MM.1S (cell line): Measurements from ENCODE around the gene MYOZ3.

Experiments
- DNase-seq: peaks from one replicate; pipeline ENCODE4 v3.0.0-alpha.2; 2015
- H2AFZ ChIP-seq: fragments of 300-600 bp; sonication (generic); 2 replicates; pipeline ENCODE4 v1.6.0; 2016; ENCODE audit warnings: antibody characterized with exemption, low read length
- H3F3A ChIP-seq: fragments of 300-600 bp; sonication (generic); 2 replicates; pipeline ENCODE4 v1.6.1; 2016; ENCODE audit warnings: mild to moderate bottlenecking, antibody characterized with exemption, low read length, moderate library complexity, mixed read lengths; ENCODE audit not compliant: insufficient read depth
- H3K27ac ChIP-seq: fragments of 300-600 bp; sonication (generic); 2 replicates; pipeline ENCODE4 v1.5.1; 2016; ENCODE audit warnings: mild to moderate bottlenecking, low read length
- H3K27me3 ChIP-seq: fragments of 300-600 bp; sonication (generic); replicated peaks from 2 replicates; pipeline ENCODE4 v1.6.0; 2016; ENCODE audit warnings: low read length; ENCODE audit not compliant: insufficient read depth
- H3K36me3 ChIP-seq: fragments of 300-600 bp; sonication (generic); replicated peaks from 2 replicates; pipeline ENCODE4 v1.6.1; 2016; ENCODE audit warnings: mild to moderate bottlenecking, low read length, mixed read lengths; ENCODE audit not compliant: insufficient read depth
- H3K4me1 ChIP-seq: fragments of 300-600 bp; sonication (generic); 2 replicates; pipeline ENCODE4 v1.6.1; 2016; ENCODE audit warnings: low read length, mixed read lengths
- H3K4me2 ChIP-seq: fragments of 300-600 bp; sonication (generic); 2 replicates; pipeline ENCODE4 v1.6.0; 2016; ENCODE audit warnings: low read depth, low read length
- H3K4me3 ChIP-seq: fragments of 300-600 bp; sonication (generic); 2 replicates; pipeline ENCODE4 v1.5.1; 2016; ENCODE audit warnings: low read length, mixed read lengths
- H3K79me2 ChIP-seq: fragments of 300-600 bp; sonication (generic); 2 replicates; pipeline ENCODE4 v1.6.1; 2016; ENCODE audit warnings: mixed run types, low read length, mixed read lengths
- H3K9ac ChIP-seq: fragments of 300-600 bp; sonication (generic); 2 replicates; pipeline ENCODE4 v1.6.1; 2016; ENCODE audit warnings: low read length, mixed read lengths
- H3K9me2 ChIP-seq: fragments of 300-600 bp; sonication (generic); replicated peaks from 2 replicates; pipeline ENCODE4 v1.6.1; 2016; ENCODE audit warnings: mild to moderate bottlenecking, low read length, mixed read lengths; ENCODE audit not compliant: insufficient read depth
- H3K9me3 ChIP-seq: fragments of 300-600 bp; sonication (generic); replicated peaks from 2 replicates; pipeline ENCODE4 v1.6.1; 2016; ENCODE audit warnings: mild to moderate bottlenecking, low read length, mixed read lengths; ENCODE audit not compliant: insufficient read depth
- H4K20me1 ChIP-seq: fragments of 300-600 bp; sonication (generic); 2 replicates; pipeline ENCODE4 v1.6.1; 2016; ENCODE audit warnings: mild to moderate bottlenecking, low read length, moderate library complexity, mixed read lengths; ENCODE audit not compliant: insufficient read depth
- EZH2 ChIP-seq: fragments of 300-600 bp; sonication (generic); optimal IDR thresholded peaks from 2 replicates; pipeline ENCODE3; 2017; ENCODE audit warnings: low read depth, mild to moderate bottlenecking, antibody characterized with exemption, low read length, mixed read lengths
- EZH2phosphoT487 ChIP-seq: fragments of 300-600 bp; sonication (generic); IDR thresholded peaks from 2 replicates; pipeline ENCODE4 v1.6.1; 2018; ENCODE audit warnings: antibody characterized with exemption, low read length
- TF ChIP-seq, protein P1 (sequence below): fragments of 300-600 bp; sonication (generic); IDR thresholded peaks from 2 replicates; pipeline ENCODE4 v1.5.1; 2016; ENCODE audit warnings: antibody characterized with exemption, low read length, mixed read lengths

MYOZ3 gene

DNA sequence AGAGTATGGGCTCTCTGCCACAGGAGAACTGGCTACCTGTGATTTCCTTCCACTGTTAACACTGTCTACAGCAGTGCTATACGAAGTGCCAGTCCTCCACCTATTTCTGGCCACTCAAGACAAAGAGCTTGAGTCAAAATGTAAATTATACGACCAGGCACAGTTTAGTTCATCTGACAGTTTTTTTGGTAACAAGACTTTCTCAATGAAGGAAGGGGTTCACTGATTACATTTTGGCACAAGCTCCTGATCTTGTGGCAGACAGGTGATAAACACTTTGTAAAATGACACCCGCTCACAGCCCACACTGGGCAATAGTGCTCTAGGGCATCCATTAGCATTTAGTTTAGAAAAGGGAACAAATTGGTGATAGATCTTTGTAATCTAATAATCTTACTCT, 31.2 kb downstream of the MYOZ3 start:
- Histone ChIP-seq H2AFZ (no peak overlapping the region), H3K9ac (no peak overlapping the region), H3K4me1 (no peaks in the 10 kb centered on the region), H3F3A (no peaks in the 10 kb centered on the region), H3K79me2 (no peaks in the 10 kb centered on the region), H3K9me2 (no peaks in the 10 kb centered on the region), H4K20me1 (no peaks in the 10 kb centered on the region), H3K9me3 (no peaks in the 10 kb centered on the region), H3K36me3 (peaks cover 17% of the 10 kb centered on the region), H3K27ac (no peak overlapping the region), H3K4me2 (no peak overlapping the region), H3K27me3 (no peaks in the 10 kb centered on the region), H3K4me3 (no peak overlapping the region)
- no peak for TF ChIP-seq EZH2phosphoT487
- TF ChIP-seq EZH2 = no peak
- TF ChIP-seq, protein P1, sequence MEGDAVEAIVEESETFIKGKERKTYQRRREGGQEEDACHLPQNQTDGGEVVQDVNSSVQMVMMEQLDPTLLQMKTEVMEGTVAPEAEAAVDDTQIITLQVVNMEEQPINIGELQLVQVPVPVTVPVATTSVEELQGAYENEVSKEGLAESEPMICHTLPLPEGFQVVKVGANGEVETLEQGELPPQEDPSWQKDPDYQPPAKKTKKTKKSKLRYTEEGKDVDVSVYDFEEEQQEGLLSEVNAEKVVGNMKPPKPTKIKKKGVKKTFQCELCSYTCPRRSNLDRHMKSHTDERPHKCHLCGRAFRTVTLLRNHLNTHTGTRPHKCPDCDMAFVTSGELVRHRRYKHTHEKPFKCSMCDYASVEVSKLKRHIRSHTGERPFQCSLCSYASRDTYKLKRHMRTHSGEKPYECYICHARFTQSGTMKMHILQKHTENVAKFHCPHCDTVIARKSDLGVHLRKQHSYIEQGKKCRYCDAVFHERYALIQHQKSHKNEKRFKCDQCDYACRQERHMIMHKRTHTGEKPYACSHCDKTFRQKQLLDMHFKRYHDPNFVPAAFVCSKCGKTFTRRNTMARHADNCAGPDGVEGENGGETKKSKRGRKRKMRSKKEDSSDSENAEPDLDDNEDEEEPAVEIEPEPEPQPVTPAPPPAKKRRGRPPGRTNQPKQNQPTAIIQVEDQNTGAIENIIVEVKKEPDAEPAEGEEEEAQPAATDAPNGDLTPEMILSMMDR = no peak
- no peak for DNase-seq

DNA sequence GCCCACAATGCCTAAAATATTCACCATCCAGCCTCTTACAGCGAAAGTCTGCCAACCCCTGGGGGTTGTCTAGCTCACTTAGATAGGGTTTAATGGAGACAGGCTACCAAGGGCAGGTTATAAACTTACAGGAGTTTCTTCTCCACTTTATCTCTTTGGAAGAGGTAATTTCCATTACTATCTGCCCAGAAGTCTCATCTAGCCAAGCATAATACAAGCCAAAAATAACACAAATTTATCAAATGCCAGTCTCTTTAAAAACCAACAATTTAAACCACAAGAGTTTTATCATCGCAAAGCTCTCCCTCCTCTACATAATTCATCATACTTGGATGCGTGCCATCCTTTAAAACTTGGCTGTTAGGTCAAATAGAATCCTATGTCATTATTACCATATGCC, 33.6 kb downstream of the MYOZ3 start:
- no peak overlapping the region for H3K4me2 ChIP-seq
- no peak overlapping the region for H2AFZ ChIP-seq
- peaks cover 4% of the 10 kb centered on the region for H3K4me1 ChIP-seq
- H3K9me2 ChIP-seq = no peaks in the 10 kb centered on the region
- peaks cover 20% of the 10 kb centered on the region for H3K36me3 ChIP-seq
- no peaks in the 10 kb centered on the region for H3K9me3 ChIP-seq
- no peak overlapping the region for H3K4me3 ChIP-seq
- 0 out of 2 replicates have a peak, but pooled peaks cover under 1% of the 10 kb centered on the region for H4K20me1 ChIP-seq
- no peak for DNase-seq
- H3F3A ChIP-seq = no peaks in the 10 kb centered on the region
- peaks cover 16% of the 10 kb centered on the region for H3K79me2 ChIP-seq
- H3K9ac ChIP-seq = no peak overlapping the region
- no peak overlapping the region for H3K27ac ChIP-seq
- no peaks in the 10 kb centered on the region for H3K27me3 ChIP-seq
- no peak for TF ChIP-seq EZH2phosphoT487
- TF ChIP-seq, protein P1 = no peak
- TF ChIP-seq EZH2 = no peak

DNA sequence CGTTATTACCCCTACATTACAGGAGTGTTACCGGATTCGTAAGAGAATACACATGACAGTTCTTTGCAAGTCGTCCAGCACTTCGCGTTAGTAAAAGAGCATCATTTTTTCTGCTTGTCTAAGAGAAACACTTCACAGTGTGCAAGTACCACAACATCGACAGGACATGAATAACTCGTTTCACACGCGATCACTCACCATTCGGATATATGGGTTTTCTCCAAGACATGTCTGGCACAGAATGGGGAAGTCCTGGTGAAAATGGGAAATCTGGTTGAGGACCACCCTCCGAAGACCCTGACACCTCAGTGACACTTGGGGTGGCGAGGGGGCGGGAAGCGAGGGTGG, 39.2 kb downstream of the MYOZ3 start:
- DNase-seq = peak; percentile 11
- Histone ChIP-seq H3K79me2 (peaks cover 32% of the 10 kb centered on the region), H3K9me3 (no peaks in the 10 kb centered on the region), H3K36me3 (peaks cover 9% of the 10 kb centered on the region; the same call in 1 of the 2 replicates), H3K9me2 (no peaks in the 10 kb centered on the region), H3K9ac (peak overlapping the region; percentile 98), H3K4me1 (peaks cover 17% of the 10 kb centered on the region), H3K27me3 (no peaks in the 10 kb centered on the region), H3K4me2 (peak overlapping the region; percentile 80), H4K20me1 (0 out of 2 replicates have a peak, but pooled peaks cover 3% of the 10 kb centered on the region), H2AFZ (peak overlapping the region; percentile 98), H3F3A (peaks cover 11% of the 10 kb centered on the region), H3K27ac (peak overlapping the region; percentile 76; the same call in 1 of the 2 replicates), H3K4me3 (peak overlapping the region; percentile 99)
- TF ChIP-seq, protein P1 = no peak
- TF ChIP-seq EZH2 = no peak
- no peak for TF ChIP-seq EZH2phosphoT487
